Measurements from ENCODE around the gene DGCR8. TPM values are rescaled to one million over a fixed set of nuclear protein-coding genes. Genes with fewer than 3 reads are reported as not detected.

The DGCR8 gene
- total and polyA plus RNA-seq, 2 of the 4 experiments (the other 2 are of a cell fraction) = 16.7 to 25.3 TPM

DNA sequence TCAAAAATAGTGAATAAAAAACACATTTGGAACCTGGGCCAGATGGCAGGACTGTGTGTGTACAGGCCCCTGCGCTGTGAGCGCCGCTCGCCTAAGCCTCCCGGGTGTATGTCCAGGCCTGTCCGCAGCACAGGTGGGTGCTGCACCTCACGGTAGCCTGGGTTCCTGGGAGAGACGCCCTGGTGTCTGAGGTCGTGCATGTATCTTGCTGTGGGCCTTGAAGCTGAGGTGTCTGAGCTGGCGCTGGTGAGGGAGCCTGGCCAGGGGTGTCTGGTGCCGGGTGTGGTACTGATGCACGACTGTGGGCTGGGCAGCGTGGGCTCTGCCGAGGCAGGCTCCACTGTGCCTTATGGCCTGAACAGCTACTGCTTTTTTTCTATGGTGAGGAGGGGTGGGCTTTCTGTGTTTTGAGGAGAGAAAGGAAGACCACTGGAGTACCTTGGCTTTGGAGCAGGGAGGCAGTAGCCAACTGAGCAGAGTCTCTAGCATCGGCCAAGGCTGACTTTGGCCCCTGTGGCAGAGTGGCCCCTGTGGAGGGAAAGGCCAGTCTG lies 47.4 kb downstream of the DGCR8 start:
- no peak overlapping the region for H2AFZ ChIP-seq (replicated peaks; ENCODE audit: low read length, poor library complexity)
- ChIA-PET CTCF (no interaction called here), POLR2A (ENCODE audit: unreplicated experiment) (no interaction called here)
- H4K91ac ChIP-seq (ENCODE audit: insufficient read depth, low read depth, low read length) = no peak overlapping the region
- no peak overlapping the region for H3K56ac ChIP-seq (ENCODE audit: extremely low read depth, insufficient read depth, low read length)
- no peak overlapping the region for H3K4me3 ChIP-seq (ENCODE audit: insufficient read depth, low read depth, low read length)
- no peak for TF ChIP-seq RAD21 (IDR thresholded peaks at IDR 0.05; ENCODE audit: low read length)
- TF ChIP-seq, protein P1, sequence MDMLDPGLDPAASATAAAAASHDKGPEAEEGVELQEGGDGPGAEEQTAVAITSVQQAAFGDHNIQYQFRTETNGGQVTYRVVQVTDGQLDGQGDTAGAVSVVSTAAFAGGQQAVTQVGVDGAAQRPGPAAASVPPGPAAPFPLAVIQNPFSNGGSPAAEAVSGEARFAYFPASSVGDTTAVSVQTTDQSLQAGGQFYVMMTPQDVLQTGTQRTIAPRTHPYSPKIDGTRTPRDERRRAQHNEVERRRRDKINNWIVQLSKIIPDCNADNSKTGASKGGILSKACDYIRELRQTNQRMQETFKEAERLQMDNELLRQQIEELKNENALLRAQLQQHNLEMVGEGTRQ (IDR thresholded peaks at IDR 0.05; ENCODE audit: low read depth, low read length) = no peak
- TF ChIP-seq CEBPB (IDR thresholded peaks at IDR 0.05; ENCODE audit: low read depth, low read length) = no peak
- no peak for TF ChIP-seq SMC3 (IDR thresholded peaks at IDR 0.05; ENCODE audit: low read depth, low read length)
- no peak for TF ChIP-seq FOS (IDR thresholded peaks at IDR 0.05; ENCODE audit: low read depth, low read length)
- no peak for TF ChIP-seq NFE2L2 (IDR thresholded peaks at IDR 0.05; ENCODE audit: low read depth, low read length)
- no peak for TF ChIP-seq POLR2A (IDR thresholded peaks at IDR 0.05; ENCODE audit: low read depth, low read length)
- TF ChIP-seq MAFK (IDR thresholded peaks at IDR 0.05; ENCODE audit: low read depth, low read length) = no peak
- TF ChIP-seq CTCF (conservative IDR thresholded peaks at IDR 0.05; ENCODE audit: low read depth, low read length) = no peak
- no peak for TF ChIP-seq RFX5 (IDR thresholded peaks at IDR 0.05; ENCODE audit: low read depth, low read length)
- no peak for TF ChIP-seq ELK1 (IDR thresholded peaks at IDR 0.05; ENCODE audit: borderline replicate concordance, low read depth, low read length)
- no peak for TF ChIP-seq RCOR1 (IDR thresholded peaks at IDR 0.05; ENCODE audit: insufficient replicate concordance, low read length)
- TF ChIP-seq CHD1 (IDR thresholded peaks at IDR 0.05; ENCODE audit: low read depth, low read length) = no peak
- TF ChIP-seq BHLHE40 (IDR thresholded peaks at IDR 0.05; ENCODE audit: low read depth, low read length) = no peak
- TF ChIP-seq MXI1 (IDR thresholded peaks at IDR 0.05; ENCODE audit: borderline replicate concordance, low read depth, low read length) = no peak
- TF ChIP-seq MAZ (IDR thresholded peaks at IDR 0.05; ENCODE audit: borderline replicate concordance, low read depth, low read length) = no peak
- ATAC-seq (ENCODE audit: low read depth) = no peak
- BruUV-seq (replicated peaks) = no TSS peak
- no peak overlapping the region for H2BK5ac ChIP-seq (ENCODE audit: low read depth, low read length, poor library complexity, severe bottlenecking)
- H2BK20ac ChIP-seq (ENCODE audit: low read depth, low read length) = no peak overlapping the region
- in situ Hi-C loops (cut with MboI; ENCODE audit: low sequenced_read_pairs) (no loop called here), dilution Hi-C loops (cut with HindIII; ENCODE audit: low sequenced_read_pairs, unreplicated experiment) (no loop called here), intact Hi-C loops (cut with micrococcal nuclease) (no loop called here)
- H3K4me1 ChIP-seq (ENCODE audit: control insufficient read depth, insufficient read depth, low read length) = peaks cover 4% of the 10 kb centered on the region; the same call in 1 of the 2 replicates
- H4K20me1 ChIP-seq (ENCODE audit: insufficient read depth, low read length) = peaks cover 31% of the 10 kb centered on the region
- H3K14ac ChIP-seq (replicated peaks; ENCODE audit: low read depth, low read length) = no peak overlapping the region
- H3K23ac ChIP-seq (ENCODE audit: low read depth, low read length) = no peak overlapping the region
- no peak overlapping the region for H2AK9ac ChIP-seq (replicated peaks; ENCODE audit: low read depth, low read length, poor library complexity)
- no peak overlapping the region for H3K4ac ChIP-seq (ENCODE audit: low read depth, low read length)
- H3K36me3 ChIP-seq (ENCODE audit: control insufficient read depth, insufficient read depth, low read length) = peaks cover 39% of the 10 kb centered on the region
- H3K79me1 ChIP-seq (ENCODE audit: low read depth in 1 of 2, low read length in 2 of 2) = peaks cover 4 to 23% of the 10 kb centered on the region in 2 experiments; a peak in 3 of 4 replicates
- DNase-seq = no peak
- H4K5ac ChIP-seq (ENCODE audit: low read depth, low read length) = no peak overlapping the region
- H2BK15ac ChIP-seq (ENCODE audit: low read depth, low read length) = no peak overlapping the region
- H3K18ac ChIP-seq (ENCODE audit: low read depth, low read length) = no peak overlapping the region
- H3K4me2 ChIP-seq (ENCODE audit: low read depth, low read length) = no peak overlapping the region
- H2BK120ac ChIP-seq (ENCODE audit: low read depth, low read length) = no peak overlapping the region
- no peak overlapping the region for H3K9ac ChIP-seq (ENCODE audit: low read depth, low read length)
- H3K27ac ChIP-seq (ENCODE audit: insufficient read depth, low read length) = no peak overlapping the region
- H2AK5ac ChIP-seq (ENCODE audit: low read depth, low read length) = no peak overlapping the region
- peaks cover 1% of the 10 kb centered on the region; the same call in 1 of the 2 replicates for H3K9me1 ChIP-seq (ENCODE audit: insufficient read depth, low read length)
- no peak overlapping the region for H4K8ac ChIP-seq (ENCODE audit: low read depth in 2 of 2, low read length in 2 of 2)
- H3K9me3 ChIP-seq (ENCODE audit: control insufficient read depth, insufficient read depth, low read length) = no peaks in the 10 kb centered on the region
- WGBS, 2 experiments (ENCODE audit: extremely low coverage in 2 of 2, insufficient read length in 1 of 2) = 93% methylated on average over 10 of the region's 15 CpGs; no CpG with 5 or more reads in 1 of the 2 experiments
- no peaks in the 10 kb centered on the region for H3K27me3 ChIP-seq (ENCODE audit: control insufficient read depth, insufficient read depth, low read length)
